HS-27A (cell line): ENCODE data around the gene IFITM5.
"Not testable (repeated sequence)": the region's sequence is repeated elsewhere in the genome, so short reads cannot be mapped to it uniquely, and the experiment has no call there.

Experiments
- DNase-seq: peaks from one replicate; pipeline ENCODE4 v3.0.0-alpha.2; 2012; ENCODE audit warnings: low read depth, missing footprints

Gene IFITM5

DNA sequence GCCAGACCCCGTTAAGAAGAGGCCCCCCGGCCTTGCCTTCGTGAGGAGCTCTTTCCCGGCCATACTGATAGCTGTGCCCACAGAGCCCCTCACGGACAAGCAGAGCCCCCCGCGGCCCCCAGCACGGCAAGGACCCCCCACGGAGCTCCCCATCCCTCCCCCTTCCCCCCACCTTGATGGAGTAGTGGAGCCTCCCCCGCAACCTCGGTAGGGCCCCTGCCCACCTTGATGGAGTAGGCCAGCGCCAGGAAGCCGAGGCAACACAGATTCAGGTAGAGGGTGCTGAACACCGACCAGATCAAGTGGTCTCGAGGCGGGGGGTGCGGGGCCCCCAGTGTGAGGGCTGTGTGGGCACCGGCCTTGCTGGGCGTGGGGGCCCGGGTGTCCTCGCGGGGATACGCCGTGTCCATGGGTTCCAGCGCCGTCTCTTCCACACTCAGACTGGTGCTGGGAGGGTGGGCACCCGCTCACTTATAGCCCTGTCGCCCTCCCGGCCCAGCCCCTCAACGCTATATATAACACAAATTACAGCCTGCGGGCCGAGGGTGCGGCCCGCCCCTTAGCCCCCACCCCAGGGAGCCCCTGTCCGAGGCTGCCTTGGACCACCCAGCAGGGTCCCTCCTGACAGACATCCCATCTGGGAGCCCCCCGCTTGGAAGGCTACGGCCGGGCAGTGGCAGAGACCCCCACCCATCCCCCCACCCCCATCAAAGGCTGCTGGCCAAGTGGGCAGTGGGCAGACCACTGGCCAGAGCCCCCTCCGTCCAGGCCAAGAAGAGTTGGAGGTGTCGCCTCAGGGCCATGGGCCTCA is at the start of gene IFITM5:
IFITM5 (minus strand) TSS at position 446 of the 811 bp plus-strand sequence; CDS start at position 410, 36 bp downstream.
- DNase-seq = no peak

DNA sequence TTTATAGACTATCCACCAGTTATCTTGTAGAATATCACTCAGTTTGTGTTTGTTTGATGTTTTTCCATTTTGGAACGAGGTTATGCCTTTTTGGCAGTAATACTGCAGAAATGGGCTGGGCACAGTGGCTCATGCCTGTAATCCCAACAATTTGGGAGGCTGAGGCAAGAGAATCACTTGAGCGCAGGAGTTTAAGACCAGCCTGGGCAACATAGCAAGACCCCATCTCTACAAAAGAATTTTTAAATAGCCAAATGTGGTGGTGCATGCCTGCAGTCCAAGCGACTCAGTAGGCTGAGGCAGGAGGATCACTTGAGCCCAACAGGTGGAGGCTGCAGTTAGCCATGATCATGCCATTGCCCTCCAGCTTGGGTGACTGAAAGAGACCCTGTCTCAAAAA is 47.2 kb upstream of the IFITM5 start:
- DNase-seq = no peak

DNA sequence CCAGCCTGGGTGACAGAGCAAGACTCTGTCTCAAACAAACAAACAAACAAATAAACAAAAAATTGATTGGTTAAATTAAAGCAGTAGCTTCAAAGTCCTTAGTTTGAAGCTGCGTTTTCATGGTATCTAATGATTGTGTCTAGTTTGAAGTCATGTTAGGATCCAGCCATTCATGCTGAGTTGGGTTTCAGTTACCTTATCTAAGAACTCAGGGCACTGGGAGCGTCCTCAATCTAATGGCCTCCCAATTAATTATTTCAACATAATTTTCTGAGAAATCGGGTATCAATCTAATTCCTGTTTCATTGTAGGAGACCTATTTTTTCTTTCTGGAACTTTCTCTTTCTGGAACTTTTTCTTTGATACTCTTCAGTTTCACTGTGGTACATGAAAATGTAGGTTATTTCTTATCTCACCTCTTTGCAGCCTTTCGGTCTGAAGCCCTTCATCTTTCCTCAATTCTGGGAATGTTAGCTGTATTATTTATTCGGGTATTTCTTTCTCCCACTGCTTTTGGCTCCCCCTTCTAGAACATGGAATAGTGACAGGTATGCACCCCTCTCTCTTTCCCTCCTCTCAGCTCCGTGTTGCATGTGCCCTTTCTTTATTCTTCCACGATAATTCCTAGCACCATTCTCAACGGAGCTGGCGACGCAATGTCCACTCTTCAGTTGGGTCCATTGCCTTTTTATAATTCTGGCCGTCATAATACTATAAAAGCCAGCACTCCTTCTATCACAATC is 45.7 kb upstream of the IFITM5 start:
- DNase-seq = no peak

DNA sequence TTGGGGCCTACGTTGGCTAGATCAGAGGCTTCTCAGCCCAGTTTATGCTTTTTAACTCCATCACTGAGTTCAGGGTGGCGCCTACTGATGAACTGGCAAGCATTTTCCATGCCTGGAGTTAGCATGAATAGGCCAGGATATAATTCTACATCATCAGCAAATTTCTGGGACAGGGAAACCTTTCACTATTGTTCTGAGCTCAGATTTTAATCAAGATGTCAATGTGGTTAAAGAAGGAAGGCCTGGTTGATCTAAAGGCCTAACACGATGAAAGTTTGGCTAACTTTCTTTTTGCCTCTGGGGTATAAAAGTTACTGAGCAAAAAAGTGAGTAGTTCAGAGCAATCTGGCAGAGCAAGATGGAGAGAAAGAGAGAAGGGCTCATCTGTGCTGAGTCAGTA is 43.0 kb upstream of the IFITM5 start:
- DNase-seq = no peak

DNA sequence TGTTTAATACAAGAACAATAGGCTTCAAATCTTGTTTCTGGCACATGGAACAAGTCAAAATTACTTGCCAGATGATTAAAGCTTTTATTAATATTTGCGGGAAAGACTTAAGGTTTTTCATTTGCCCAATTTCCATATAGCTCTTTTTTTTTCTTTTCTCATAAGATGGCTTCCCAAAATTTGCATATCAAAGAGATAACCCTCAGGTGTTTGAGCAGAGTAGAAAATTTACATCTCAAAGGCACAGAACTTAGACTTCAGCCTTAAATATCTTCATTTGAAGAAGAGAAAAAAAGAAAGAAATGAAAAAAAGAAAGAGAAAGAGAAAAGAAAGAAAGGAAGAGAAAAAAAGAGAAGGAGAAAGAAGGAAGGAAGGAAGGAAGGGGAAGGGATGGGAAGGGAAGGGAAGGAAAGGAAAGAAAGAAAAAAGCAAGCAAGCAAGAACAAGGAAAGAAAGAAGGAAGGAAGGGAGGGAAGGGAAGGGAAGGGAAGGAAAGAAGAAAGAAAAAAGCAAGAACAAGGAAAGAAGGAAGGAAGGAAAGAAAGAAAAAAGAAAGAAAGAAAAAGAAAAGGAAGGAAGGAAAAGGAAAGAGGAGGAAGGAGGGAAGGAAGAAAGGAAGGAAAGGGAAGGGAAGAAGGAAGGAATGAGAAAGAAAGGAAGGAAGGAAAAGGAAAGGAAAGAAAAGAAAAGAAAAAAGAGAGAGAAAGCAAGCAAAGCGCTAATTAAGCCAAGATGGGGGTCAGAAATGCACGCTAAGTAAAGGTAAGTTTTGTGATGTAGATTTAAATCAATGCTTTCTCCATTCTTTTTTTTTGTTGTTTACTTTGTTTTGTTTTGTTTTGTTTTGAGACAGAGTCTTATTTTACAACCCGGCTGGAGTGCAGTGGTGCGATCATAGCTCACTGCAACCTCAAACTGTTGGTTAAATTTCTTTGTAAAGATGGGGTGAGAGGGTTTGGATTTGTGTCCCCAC is 41.5 kb upstream of the IFITM5 start:
- DNase-seq = no peak

DNA sequence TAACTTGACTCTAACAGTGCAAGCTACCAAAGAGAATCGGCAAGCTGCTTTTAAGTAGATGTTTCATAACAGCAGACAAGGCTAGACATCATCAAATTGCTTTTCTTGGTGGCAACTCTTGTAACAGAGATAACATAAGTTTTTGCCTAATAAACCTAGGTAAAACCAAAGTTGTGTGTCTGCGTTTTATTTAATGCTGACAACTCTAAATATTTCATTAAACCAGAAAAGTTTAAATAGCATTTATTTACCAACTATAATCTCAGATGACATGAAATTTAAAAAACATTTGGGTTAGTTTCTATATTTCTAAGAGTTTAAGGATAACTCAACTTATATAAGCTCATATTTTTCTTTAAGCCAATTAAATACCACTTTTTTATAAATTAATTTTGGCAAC is 40.6 kb upstream of the IFITM5 start:
- DNase-seq = no peak

DNA sequence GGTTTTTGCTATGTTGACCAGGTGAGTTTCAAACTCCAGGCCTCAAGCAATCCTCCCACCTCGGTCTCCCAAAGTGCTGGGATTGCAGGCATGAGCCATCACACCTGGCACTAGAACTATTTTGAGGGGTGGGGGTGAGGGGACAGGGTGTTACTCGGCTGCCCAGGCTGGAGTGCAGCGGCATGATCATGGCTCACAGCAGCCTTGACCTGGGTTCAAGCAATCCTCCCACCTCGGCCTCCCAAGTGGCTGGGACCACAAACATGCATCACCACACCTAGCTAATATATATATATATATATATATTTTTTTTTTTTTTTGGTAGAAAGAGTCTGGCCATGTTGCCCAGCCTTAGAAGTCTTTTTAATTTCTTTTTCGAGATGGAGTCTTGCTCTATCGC is 38.4 kb upstream of the IFITM5 start:
- DNase-seq = no peak

DNA sequence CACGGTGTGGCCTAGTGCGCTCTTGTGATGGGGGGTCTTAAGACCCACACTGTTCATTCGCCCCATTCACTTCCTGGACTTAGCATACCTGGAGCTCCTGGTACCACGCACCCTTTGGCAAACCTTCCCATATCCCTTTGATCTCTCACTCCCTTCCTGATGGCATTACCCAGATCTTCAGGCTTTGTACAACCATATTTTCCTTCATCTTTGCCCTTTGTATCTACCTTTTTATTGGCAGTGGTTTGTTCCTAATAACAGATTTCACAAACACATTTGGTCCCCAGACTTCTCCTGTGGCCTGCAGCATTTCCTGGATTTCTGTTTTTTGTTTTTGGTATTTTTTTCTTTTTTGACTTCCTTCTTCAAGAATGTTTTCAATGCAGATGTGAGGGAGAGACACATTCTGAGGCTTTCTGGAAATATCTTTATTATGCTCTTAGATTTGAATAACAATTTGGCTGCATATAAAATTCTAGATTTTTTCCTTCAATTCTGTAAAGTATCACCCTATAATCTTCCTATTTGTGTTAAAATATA is 37.4 kb upstream of the IFITM5 start:
- DNase-seq = no peak

DNA sequence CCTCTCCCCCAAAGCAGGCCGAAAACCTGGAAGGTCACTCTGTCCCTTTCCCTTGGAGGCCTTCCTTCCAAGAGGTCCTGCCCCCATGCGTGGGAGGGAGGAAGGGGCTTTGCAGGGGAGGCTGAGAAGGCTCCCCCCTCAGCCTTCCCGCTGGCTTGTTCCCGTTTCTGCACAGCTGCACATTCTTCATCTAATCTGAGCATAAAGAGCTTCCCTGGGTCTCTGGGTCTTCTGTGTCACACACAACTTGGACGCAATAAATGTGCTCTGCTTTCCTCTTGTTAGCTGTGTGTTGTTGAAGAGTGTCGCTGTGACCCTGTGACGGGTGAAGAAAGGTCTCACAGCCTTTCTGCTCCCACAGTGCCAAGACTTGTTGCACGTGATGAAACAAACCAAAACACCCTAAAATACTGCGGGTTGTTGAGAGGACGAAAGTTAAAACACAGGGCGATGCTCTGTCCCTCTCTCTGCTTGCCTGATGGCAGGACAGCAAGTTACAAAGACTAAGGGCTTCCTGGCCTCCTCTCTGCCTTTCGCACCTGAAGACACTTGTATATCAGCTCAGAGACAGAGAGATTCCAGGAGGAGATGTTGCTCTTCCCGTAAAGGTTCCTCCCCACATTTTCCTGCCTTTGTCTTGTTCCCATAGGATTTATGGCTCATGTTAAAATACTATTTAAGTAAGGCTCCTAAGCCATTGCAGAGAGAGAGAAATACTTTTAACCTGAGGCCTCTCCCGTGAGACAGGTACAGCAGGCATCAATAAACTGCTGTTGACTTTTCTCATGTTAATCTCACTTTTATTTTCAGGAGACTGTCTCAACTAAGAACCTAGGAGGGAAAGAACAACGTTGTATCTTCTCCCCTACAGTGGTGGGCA is 36.7 kb upstream of the IFITM5 start:
- DNase-seq = no peak

DNA sequence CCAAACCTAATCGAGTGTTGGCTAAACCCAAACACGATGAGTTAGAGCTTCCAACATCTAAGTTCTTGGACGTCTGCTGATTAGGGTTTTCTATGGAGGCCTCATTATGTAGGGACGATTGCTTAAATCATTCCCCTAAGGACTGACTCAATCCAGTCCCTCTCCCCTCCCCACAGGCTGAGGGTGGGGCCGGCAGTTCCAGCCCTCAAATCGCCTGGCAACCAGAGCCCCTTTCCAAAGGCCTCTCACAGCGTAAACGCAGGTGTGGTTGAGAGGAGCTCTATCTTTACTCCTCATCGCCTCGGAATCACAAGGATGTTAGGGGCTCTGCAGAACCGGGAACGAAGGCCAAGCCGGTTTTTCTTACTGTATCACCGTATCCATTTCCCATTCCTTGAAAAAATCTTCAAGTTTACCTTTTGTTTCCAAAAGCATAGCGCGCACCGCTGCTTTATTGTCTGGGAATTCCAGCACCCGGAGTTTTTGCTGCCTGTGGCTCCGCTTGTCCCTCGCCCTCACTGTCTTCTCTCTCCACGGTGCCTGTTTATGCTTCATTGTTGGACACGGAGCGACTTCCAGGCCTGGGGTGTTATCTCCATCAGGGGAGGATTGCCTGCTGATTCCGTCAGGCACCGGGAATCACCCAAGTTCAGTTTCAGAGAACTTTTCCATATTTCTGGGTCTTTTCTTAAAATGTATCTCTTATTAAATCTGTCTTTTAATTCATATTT is 35.1 kb upstream of the IFITM5 start:
- DNase-seq = no peak

DNA sequence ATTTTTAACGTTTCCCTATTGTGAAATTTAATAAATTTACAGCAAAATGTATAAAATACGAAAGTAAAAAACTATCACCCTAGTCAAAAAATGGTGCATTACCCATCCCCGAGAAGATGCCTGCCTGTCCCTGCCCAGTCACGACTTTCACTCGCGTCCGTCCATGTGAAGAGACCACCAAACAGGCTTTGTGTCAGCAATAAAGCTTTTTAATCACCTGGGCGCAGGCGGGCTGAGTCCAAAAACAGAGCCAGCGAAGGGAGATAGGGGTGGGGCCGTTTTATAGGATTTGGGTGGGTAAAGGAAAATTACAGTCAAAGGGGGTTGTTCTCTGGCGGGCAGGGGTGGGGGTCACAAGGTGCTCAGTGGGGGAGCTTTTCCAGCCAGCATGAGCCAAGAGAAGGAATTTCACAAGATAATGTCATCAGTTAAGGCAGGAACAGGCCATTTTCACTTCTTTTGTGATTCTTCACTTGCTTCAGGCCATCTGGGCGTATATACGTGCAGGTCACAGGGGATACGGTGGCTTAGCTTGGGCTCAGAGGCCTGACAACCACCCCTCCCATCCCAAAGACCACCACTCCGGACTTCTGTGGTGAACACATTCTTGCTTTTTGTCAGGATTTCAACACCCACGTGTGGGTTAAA is 34.4 kb upstream of the IFITM5 start:
- not testable (repeated sequence) for DNase-seq

DNA sequence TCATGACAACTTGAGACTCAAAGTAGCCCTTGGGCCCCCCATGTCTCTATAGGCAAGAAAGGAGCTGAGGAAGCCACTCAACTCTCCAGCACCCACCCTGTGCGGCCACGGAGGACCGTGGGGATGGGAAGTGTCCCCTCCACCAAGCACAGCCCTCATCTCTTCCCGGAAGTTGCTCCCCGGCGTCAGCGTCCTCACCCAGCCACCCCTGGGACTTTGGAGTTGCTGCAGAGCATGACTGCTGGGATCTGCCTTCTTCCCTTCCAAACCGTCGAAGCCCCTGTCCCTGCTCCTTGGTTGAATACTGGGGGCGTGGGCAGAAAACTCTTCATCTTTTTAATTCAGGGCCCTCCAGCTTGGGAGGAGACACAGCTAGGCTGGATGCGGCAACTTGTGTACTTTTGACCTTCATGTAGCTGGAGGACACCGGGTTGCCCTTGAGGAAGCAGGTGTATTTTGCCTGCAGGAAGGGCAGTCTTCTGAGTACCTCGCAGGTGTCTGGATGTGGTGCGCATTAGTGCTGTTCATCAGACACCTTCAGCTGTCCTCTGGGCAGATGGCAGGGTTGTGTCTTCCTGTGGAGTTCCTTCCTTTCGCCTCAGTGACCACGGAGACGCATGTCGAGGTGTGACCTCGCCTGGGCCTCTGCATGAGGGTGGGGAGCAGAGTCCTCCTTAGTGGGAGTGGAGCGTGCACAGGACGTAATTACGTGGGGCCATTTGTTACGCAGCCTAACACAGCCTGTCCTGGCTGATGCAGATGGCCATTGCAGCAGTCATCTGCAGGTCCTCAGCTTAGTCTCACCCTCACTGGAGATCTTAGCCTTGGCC is 33.5 kb upstream of the IFITM5 start:
- DNase-seq = no peak

DNA sequence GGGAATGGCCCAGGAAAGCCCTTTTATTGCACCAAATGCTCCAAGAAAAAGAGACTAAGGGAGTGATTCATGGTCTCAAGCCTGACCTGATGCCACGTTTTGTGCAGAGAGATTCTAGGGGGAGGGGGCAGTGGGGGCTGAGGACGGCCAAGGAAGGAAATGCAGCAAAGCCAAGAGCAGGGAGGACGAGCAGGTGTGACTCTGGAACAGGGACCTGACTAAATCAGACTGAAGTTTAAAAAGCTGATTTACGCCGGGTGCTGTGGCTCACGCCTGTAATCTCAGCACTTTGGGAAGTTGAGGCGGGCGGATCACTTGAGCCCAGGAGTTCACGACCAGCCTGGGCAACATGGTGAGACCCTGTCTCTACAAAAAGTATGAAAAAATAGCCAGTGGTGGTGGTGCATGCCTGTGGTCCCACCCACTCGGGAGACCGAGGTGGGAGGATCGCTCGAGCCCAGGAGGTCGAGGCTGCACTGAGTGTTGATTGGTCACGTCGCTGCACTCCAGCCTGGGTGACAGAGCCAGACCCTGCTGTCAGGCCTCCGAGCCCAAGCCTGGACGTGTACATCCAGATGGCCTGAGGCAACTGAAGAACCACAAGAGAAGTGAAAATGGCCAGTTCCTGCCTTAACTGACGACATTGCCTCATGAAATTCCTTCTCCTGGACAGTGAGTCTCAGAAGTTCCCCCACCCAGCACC is 32.2 kb upstream of the IFITM5 start:
- no peak for DNase-seq

DNA sequence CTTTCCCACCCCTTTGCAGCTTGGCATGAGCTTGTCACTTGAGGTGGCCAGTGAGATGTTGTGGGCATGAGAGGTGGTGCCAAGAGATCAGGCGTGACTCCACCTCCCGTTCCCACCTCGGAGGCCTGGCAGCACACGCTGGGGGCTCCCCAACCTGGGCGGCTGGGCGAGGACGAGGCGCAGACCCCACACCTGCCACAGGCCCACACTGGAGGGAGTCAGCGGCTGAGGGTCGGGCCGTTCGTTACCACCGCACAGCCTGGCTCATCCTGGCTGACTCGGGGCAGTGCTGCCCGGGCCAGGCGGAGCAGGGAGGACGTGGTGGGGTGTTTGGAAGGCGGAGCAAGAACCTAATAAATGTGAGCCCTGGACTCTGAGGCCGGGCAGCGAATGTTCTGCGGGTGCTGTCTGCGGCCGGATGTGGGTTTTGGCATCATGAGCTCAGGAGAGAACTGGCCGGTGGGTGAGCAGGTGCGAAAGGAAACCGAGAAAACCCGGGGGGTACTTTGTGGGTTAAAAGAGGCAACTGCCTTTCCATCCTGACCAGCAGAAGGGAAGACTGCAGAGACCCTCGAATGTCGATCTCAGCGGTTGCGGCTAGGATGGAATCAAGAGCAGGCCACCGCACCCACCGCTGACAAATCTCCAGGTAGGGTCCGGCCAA is 31.5 kb upstream of the IFITM5 start:
- no peak for DNase-seq

DNA sequence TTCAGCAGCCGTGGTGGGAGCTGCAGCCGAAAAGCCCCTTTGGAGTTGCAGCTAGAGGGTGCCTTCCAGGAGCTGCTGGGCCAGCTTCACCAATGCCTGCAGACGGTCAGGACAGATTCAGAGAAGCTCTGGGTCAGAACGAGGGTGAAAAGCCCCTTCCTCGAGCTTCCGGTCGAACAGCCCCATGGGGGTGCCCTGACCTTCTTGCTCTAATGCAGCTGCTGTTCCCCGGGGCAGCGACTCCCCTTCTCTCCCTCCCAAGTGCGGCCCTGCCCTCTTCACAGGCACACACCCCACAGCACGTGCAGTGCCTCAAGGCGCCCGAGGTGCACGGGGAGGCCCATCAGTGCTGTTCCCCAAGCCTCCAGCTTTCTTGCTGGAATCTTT is 31.0 kb upstream of the IFITM5 start:
- DNase-seq = no peak

DNA sequence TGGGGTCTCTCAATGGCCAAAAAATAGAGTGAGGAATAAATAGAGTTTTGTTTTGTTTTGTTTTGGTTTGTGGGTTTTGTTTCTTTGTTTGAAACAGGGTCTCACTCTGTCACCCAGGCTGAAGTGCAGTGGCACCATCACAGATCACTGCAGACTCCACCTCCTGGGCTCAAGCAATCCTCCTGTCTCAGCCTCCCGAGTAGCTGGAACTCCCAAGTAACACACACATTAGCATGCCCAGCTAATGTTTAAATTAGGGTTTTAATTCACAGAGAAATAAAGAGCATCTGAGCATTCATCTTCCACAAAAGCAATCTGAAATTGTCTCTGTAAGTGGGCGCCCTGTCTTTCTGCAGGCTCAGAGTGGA is 30.5 kb upstream of the IFITM5 start:
- no peak for DNase-seq

DNA sequence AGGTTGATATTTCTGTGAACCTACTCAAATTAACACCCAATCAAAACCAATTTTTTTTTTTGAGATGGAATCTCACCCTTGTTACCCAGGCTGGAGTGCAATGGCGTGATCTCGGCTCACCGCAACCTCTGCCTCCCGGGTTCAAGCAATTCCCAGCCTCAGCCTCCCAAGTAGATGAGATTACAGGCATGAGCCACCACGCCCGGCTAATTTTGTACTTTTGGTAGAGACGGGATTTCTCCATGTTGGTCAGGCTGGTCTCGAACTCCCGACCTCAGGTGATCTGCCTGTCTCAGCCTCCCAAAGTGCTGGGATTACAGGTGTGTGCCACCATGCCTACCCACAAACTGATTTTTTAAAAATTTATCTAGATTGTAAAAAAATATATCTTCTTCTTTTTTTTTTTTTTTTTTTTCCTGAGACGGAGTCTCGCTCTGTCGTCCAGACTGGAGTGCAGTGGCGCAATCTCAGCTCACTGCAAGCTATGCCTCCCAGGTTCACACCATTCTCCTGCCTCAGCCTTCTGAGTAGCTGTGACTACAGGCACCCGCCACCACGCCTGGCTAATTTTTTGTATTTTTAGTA is 29.3 kb upstream of the IFITM5 start:
- DNase-seq = not testable (repeated sequence)
